ENCODE data around the gene KIF15.

DNA sequence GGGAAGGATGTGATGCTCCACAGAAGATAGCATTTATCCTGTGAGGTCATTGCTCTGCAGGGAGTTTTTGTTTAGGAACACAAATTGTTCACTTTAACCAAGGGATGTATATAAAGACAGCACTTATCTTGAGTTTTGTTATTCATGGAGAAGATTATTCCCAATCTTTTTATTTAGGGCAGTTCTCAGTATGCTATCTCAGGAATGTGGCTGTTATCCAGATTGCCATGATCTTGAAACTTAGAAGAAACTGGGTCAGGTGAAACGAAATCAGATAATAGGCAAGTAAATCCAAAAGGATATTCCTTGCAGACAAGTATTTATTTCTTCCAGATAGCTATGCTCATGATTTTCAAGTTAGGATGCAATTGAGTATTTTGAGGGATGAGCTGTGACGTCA, 80.8 kb downstream of the KIF15 start:
- TF ChIP-seq FOXA1 (IDR thresholded peaks at IDR 0.05), result no peak
- TF ChIP-seq CTBP1 (IDR thresholded peaks at IDR 0.05; ENCODE audit: borderline replicate concordance), result no peak
